H9 (cell line): ENCODE measurements around the gene NHP2. TPM values are rescaled to one million over a fixed set of nuclear protein-coding genes. Genes with fewer than 3 reads are reported as not detected.

Experiments
- DNase-seq: peaks from one replicate; pipeline ENCODE4 v3.0.0-alpha.2; 2017
- H2AFZ ChIP-seq: one replicate; pipeline ENCODE4 v1.6.1; 2013; ENCODE audit warnings: mild to moderate bottlenecking, low read length, control low read depth, moderate library complexity
- H2AK5ac ChIP-seq: 2 replicates; pipeline ENCODE4 v1.6.1; 2013; ENCODE audit warnings: low read length, control low read depth, mixed read lengths; ENCODE audit not compliant: insufficient read length
- H2BK120ac ChIP-seq: one replicate; pipeline ENCODE4 v1.6.1; 2013; ENCODE audit warnings: low read depth, mild to moderate bottlenecking, low read length, control low read depth, inconsistent platforms; ENCODE audit not compliant: poor library complexity, severe bottlenecking
- H2BK12ac ChIP-seq: 2 replicates; pipeline ENCODE4 v1.6.1; 2013; ENCODE audit warnings: low read length, control low read depth, mixed read lengths, low read depth; ENCODE audit not compliant: insufficient read length
- H2BK15ac ChIP-seq: 2 replicates; pipeline ENCODE4 v1.6.1; 2013; ENCODE audit warnings: low read depth, low read length, control low read depth
- H2BK20ac ChIP-seq: one replicate; pipeline ENCODE4 v1.6.1; 2013; ENCODE audit warnings: low read depth, mild to moderate bottlenecking, low read length, control low read depth, inconsistent platforms; ENCODE audit not compliant: poor library complexity, severe bottlenecking
- H2BK5ac ChIP-seq: 2 replicates; pipeline ENCODE4 v1.6.1; 2013; ENCODE audit warnings: low read length, control low read depth, mixed read lengths; ENCODE audit not compliant: insufficient read length
- H3K14ac ChIP-seq: 2 replicates; pipeline ENCODE4 v1.6.1; 2013; ENCODE audit warnings: low read length, control low read depth; ENCODE audit not compliant: insufficient read depth
- H3K18ac ChIP-seq: 2 replicates; pipeline ENCODE4 v1.6.1; 2013; ENCODE audit warnings: low read depth, mild to moderate bottlenecking, mixed read lengths, low read length, control low read depth; ENCODE audit not compliant: insufficient read length
- H3K23ac ChIP-seq: 2 replicates; pipeline ENCODE4 v1.6.1; 2013; ENCODE audit warnings: low read length, control low read depth, mixed read lengths, low read depth; ENCODE audit not compliant: insufficient read length
- H3K23me2 ChIP-seq: 2 replicates; pipeline ENCODE4 v1.6.1; 2013; ENCODE audit warnings: low read depth, mild to moderate bottlenecking, mixed read lengths, low read length, control low read depth; ENCODE audit not compliant: insufficient read length, poor library complexity, severe bottlenecking
- H3K27ac ChIP-seq: 2 replicates; pipeline ENCODE4 v1.5.1; 2013; ENCODE audit warnings: low read length, control low read depth, mixed read lengths, low read depth; ENCODE audit not compliant: insufficient read length
- H3K27me3 ChIP-seq: 2 replicates; pipeline ENCODE4 v1.6.1; 2013; ENCODE audit warnings: low read length, control low read depth, inconsistent platforms; ENCODE audit not compliant: insufficient read depth
- H3K4ac ChIP-seq: 2 replicates; pipeline ENCODE4 v1.6.1; 2013; ENCODE audit warnings: low read depth, mild to moderate bottlenecking, control low read depth, inconsistent platforms, low read length, moderate library complexity
- H3K4me1 ChIP-seq: 2 replicates; pipeline ENCODE4 v1.6.1; 2013; ENCODE audit warnings: low read length, control low read depth, inconsistent platforms; ENCODE audit not compliant: insufficient read depth
- H3K4me2 ChIP-seq: 2 replicates; pipeline ENCODE4 v1.6.1; 2013; ENCODE audit warnings: low read length, control low read depth, mixed read lengths; ENCODE audit not compliant: insufficient read length, insufficient read depth
- H3K56ac ChIP-seq: 2 replicates; pipeline ENCODE4 v1.6.1; 2013; ENCODE audit warnings: low read depth, mild to moderate bottlenecking, mixed read lengths, low read length, control low read depth; ENCODE audit not compliant: insufficient read length
- H3K79me1 ChIP-seq: 2 replicates; pipeline ENCODE4 v1.6.1; 2013; ENCODE audit warnings: low read depth, mild to moderate bottlenecking, moderate library complexity, low read length, control low read depth, inconsistent platforms; ENCODE audit not compliant: insufficient read depth, poor library complexity, severe bottlenecking
- H3K79me2 ChIP-seq: 2 replicates; pipeline ENCODE4 v1.6.1; 2013; ENCODE audit warnings: low read length, control low read depth, inconsistent platforms; ENCODE audit not compliant: insufficient read depth
- H3K9ac ChIP-seq: 2 replicates; pipeline ENCODE4 v1.6.1; 2013; ENCODE audit warnings: low read length, control low read depth, mixed read lengths; ENCODE audit not compliant: insufficient read length; ENCODE audit errors: extremely low read depth
- H3K9me3 ChIP-seq: one replicate; pipeline ENCODE4 v1.6.1; 2013; ENCODE audit warnings: low read depth, low read length, inconsistent platforms; ENCODE audit not compliant: control insufficient read depth
- H3T11ph ChIP-seq: one replicate; pipeline ENCODE4 v1.6.1; 2013; ENCODE audit warnings: mild to moderate bottlenecking, low read length, control low read depth, inconsistent platforms
- H4K20me1 ChIP-seq: one replicate; pipeline ENCODE4 v1.6.1; 2013; ENCODE audit not compliant: control insufficient read depth, insufficient read length, insufficient read depth
- H4K5ac ChIP-seq: 2 replicates; pipeline ENCODE4 v1.6.1; 2013; ENCODE audit warnings: low read depth, mild to moderate bottlenecking, mixed read lengths, low read length, control low read depth; ENCODE audit not compliant: insufficient read length
- H4K8ac ChIP-seq: replicated peaks from 2 replicates; pipeline ENCODE4 v1.6.1; 2013; ENCODE audit warnings: low read length, control low read depth, mixed read lengths, low read depth; ENCODE audit not compliant: insufficient read length
- H4K91ac ChIP-seq: 2 replicates; pipeline ENCODE4 v1.6.1; 2013; ENCODE audit warnings: low read depth, mild to moderate bottlenecking, moderate library complexity, mixed read lengths, low read length, control low read depth; ENCODE audit not compliant: insufficient read length
- H3K27ac Mint-ChIP-seq, 3 experiments: 2 replicates in 2 of 3; 3 replicates in 1 of 3; pipeline ENCODE4 v1.8.0; 2020 to 2021; ENCODE audit warnings: mixed read lengths in 3 of 3, mild to moderate bottlenecking in 1 of 3, moderate library complexity in 1 of 3
- H3K27me3 Mint-ChIP-seq: 2 replicates; pipeline ENCODE4 v1.8.0; 2021; ENCODE audit warnings: low read depth, mild to moderate bottlenecking, moderate library complexity, mixed read lengths
- H3K36me3 Mint-ChIP-seq, 3 experiments: 2 replicates in 2 of 3; 3 replicates in 1 of 3; pipeline ENCODE4 v1.8.0; 2020 to 2021; ENCODE audit warnings: low read depth in 3 of 3, mixed read lengths in 3 of 3; ENCODE audit not compliant: insufficient read depth in 1 of 3
- H3K4me1 Mint-ChIP-seq, 2 experiments: 2 replicates each; pipeline ENCODE4 v1.8.0; 2020; ENCODE audit warnings: mixed read lengths in 2 of 2
- H3K4me3 Mint-ChIP-seq, 2 experiments: 2 replicates in 1 of 2; 3 replicates in 1 of 2; pipeline ENCODE4 v1.8.0; 2020 to 2021; ENCODE audit warnings: mild to moderate bottlenecking in 2 of 2, mixed read lengths in 2 of 2, moderate library complexity in 1 of 2
- H3K9me3 Mint-ChIP-seq, 2 experiments: 2 replicates in 1 of 2; 3 replicates in 1 of 2; pipeline ENCODE4 v1.8.0; 2020; ENCODE audit warnings: mild to moderate bottlenecking in 2 of 2, mixed read lengths in 2 of 2, moderate library complexity in 1 of 2
- WGBS: extraction: QIAGEN DNeasy Blood & Tissue Kit; methylation state at CpG from one replicate; pipeline ENCODE4 v1.1.7; 2013; ENCODE audit warnings: missing lambda C conversion rate, low lambda C conversion rate, mixed read lengths; ENCODE audit not compliant: insufficient read length; ENCODE audit errors: extremely low coverage; 5-methylcytosine and 5-hydroxymethylcytosine counted together
- total RNA-seq: library from RNA; stranded (reverse); gene quantifications from 2 replicates; pipeline ENCODE4 v1.2.1, GENCODE V29; 2021
- TF ChIP-seq, protein P1 (sequence below): fragments of 200-600 bp; sonication (generic); conservative IDR thresholded peaks from 3 replicates; pipeline ENCODE4 v1.8.0; 2021; ENCODE audit warnings: antibody characterized with exemption, mild to moderate bottlenecking

Gene NHP2
- total RNA-seq, 1 experiment from 2014 or later, result 232 TPM

DNA sequence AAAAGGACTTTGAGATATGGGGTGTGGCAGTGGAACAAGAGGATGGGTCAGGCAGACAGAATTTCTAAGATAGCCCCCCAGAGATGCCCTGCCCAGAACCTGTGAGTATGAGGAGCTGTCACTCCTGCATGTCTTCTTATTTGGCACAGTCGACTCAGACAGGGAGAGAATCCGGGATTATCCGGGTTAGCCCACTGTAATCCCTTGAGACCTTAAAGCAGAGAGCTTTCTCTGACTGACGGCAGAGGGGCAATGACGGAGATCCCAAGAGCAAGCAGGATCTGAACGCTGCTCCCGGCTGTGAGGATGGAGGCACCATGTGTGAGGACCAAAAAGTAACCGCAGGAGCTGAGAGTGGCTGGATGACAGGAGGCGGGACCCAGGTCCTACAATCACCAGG, 8.8 kb upstream of the NHP2 start:
- H3K14ac ChIP-seq, result no peak overlapping the region
- H2AK5ac ChIP-seq, result no peak overlapping the region
- H3K4me1 Mint-ChIP-seq, result peaks cover 11% of the 10 kb centered on the region in 2 experiments
- no peak overlapping the region for H3K23ac ChIP-seq
- no peak overlapping the region for H3K18ac ChIP-seq
- no peaks in the 10 kb centered on the region for H3K9me3 Mint-ChIP-seq
- no peak overlapping the region for H2BK5ac ChIP-seq
- no peak overlapping the region for H2AFZ ChIP-seq
- H4K91ac ChIP-seq, result no peak overlapping the region
- H3K4me2 ChIP-seq, result no peak overlapping the region
- no peak overlapping the region for H2BK120ac ChIP-seq
- TF ChIP-seq, protein P1, sequence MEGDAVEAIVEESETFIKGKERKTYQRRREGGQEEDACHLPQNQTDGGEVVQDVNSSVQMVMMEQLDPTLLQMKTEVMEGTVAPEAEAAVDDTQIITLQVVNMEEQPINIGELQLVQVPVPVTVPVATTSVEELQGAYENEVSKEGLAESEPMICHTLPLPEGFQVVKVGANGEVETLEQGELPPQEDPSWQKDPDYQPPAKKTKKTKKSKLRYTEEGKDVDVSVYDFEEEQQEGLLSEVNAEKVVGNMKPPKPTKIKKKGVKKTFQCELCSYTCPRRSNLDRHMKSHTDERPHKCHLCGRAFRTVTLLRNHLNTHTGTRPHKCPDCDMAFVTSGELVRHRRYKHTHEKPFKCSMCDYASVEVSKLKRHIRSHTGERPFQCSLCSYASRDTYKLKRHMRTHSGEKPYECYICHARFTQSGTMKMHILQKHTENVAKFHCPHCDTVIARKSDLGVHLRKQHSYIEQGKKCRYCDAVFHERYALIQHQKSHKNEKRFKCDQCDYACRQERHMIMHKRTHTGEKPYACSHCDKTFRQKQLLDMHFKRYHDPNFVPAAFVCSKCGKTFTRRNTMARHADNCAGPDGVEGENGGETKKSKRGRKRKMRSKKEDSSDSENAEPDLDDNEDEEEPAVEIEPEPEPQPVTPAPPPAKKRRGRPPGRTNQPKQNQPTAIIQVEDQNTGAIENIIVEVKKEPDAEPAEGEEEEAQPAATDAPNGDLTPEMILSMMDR, result no peak
- no CpG with 5 or more reads among the region's 9 CpGs for WGBS
- peaks cover 32% of the 10 kb centered on the region for H3K27me3 Mint-ChIP-seq
- no peaks in the 10 kb centered on the region for H3K36me3 Mint-ChIP-seq
- H4K8ac ChIP-seq, result no peak overlapping the region
- no peak overlapping the region for H4K5ac ChIP-seq
- H3K27ac ChIP-seq, result no peak overlapping the region
- no peak overlapping the region for H2BK12ac ChIP-seq
- H2BK20ac ChIP-seq, result no peak overlapping the region
- H4K20me1 ChIP-seq, result no peaks in the 10 kb centered on the region
- H3K79me2 ChIP-seq, result no peaks in the 10 kb centered on the region
- no peak overlapping the region for H3K9ac ChIP-seq
- no peak overlapping the region for H3K27ac Mint-ChIP-seq
- no peak for DNase-seq
- H3K79me1 ChIP-seq, result no peaks in the 10 kb centered on the region
- no peaks in the 10 kb centered on the region; the same call in 1 of the 2 replicates for H3K27me3 ChIP-seq
- H3K56ac ChIP-seq, result no peak overlapping the region
- H3K4ac ChIP-seq, result no peak overlapping the region
- no peak overlapping the region for H2BK15ac ChIP-seq
- H3K9me3 ChIP-seq, result no peaks in the 10 kb centered on the region
- H3K23me2 ChIP-seq, result peaks cover 3% of the 10 kb centered on the region
- no peak overlapping the region for H3K4me3 Mint-ChIP-seq
- H3T11ph ChIP-seq, result no peak overlapping the region
- H3K4me1 ChIP-seq, result no peaks in the 10 kb centered on the region
